Stimulated activated CD4-positive, alpha-beta T cell treated with anti-CD3 and anti-CD28 coated beads, Interleukin-15, amount 100 ng/mL, for 1 hour (primary cell): ENCODE measurements around the gene RHO.
"Not testable (repeated sequence)": the region's sequence is repeated elsewhere in the genome, so short reads cannot be mapped to it uniquely, and the experiment has no call there.

ENCODE experiments used
- DNase-seq, 2 donors: peaks; one replicate each; pipeline ENCODE4 v3.0.0-alpha.2; 2020; ENCODE audit warnings: low read depth in 1 of 2, low spot score in 1 of 2

RHO gene

DNA sequence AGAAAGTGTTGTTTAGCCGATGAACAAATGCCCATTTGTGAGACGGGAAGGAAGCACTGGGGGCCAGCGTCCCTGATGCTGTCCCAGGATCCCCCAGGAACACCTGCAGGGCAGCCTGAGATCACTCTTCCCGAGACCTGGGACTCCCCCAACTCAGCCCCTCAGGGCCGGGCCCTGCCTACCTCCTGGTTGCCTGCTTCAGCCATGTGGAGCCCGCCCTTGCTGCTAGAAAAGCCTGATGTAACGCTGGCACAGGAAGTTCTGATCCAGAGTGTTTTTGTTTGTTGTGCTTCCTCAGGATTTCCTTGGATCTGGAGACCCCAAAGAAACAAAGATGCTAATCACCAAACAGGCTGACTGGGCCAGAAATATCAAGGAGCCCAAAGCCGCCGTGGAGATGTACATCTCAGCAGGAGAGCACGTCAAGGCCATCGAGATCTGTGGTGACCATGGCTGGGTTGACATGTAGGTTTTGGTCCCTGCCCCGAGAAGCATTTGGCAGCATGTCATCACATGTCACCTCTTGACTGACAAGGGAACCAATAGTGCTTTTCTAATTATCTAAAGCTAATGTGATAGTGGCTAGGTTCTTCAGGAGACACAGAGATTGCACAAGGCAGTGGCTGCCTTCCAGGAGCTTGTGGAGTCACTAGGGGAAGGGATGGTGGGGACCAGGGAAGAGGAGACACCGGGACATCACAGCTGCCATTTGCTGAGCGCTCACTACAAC, 28.7 kb upstream of the RHO start:
- DNase-seq = not testable (repeated sequence)

- no peak for DNase-seq
These were observed 28.1 kb upstream of the RHO start for GRCh38 chr3:129500334-129500658.

GRCh38 chr3:129501630-129502029, 26.8 kb upstream of the RHO start:
- DNase-seq = no peak

DNA sequence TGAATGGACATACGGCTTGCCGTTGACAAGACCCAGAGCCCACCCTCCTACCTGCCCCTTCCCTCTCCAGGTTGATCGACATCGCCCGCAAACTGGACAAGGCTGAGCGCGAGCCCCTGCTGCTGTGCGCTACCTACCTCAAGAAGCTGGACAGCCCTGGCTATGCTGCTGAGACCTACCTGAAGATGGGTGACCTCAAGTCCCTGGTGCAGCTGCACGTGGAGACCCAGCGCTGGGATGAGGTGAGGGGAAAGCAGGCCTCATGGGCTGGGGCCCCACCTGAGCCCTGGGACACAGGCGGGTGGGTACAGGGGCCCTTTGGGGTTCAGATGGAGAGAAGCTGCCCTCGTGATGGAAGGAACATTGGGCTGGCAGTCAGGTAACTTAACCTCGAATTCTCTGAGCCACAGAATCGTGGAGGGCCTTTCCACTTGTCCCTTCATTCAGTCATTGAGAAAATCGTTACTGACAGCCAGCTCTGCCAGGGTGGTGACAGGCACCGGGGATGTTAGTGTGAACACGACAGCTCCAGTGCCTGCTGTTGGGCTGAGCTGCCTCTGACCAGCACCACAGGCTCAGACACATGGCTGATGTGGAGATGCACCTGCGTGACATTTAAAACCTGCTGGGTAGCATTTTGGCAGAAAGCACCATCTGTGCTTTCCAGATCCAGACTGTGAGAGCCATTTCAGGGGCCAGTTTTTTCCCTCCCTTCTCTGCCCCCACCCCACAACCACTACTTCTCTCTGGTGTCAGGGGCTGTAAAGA, 25.6 kb upstream of the RHO start:
- no peak for DNase-seq

- DNase-seq = no peak
These were observed 24.8 kb upstream of the RHO start for GRCh38 chr3:129503471-129504291.

GRCh38 chr3:129504471-129505100, 23.9 kb upstream of the RHO start:
- no peak for DNase-seq

- no peak for DNase-seq
These were observed 23.1 kb upstream of the RHO start for GRCh38 chr3:129505341-129505740.

- no peak for DNase-seq
These were observed 22.2 kb upstream of the RHO start for GRCh38 chr3:129506231-129506742.

DNA sequence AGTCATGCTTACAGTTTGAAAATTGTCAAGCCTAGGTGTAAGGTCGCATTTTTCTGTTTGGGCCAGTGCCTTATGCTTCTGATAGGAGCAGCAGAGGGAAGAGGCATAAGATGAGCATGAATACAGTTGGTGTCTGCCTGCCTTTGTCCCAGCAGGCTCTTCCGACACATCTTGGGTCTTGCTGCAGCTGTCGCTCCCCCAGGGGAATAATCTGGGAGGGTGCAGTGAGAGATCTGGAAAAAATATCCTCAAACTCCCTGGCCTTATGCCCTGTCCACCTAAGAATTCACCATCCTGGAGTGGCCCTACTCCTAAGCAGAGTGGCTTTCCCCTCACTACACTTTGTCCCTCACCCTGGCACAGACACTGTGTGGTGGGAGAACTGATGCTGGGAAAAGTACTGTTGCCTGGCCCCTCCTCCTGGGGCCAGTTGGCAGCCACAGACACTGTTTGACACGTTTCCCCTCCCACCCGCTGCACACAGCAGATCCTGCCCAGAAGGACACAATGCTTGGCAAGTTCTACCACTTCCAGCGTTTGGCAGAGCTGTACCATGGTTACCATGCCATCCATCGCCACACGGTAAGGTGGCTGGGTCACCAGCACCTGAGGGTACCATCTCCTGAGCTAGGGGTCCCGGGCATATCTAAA, 21.1 kb upstream of the RHO start:
- DNase-seq = no peak

DNA sequence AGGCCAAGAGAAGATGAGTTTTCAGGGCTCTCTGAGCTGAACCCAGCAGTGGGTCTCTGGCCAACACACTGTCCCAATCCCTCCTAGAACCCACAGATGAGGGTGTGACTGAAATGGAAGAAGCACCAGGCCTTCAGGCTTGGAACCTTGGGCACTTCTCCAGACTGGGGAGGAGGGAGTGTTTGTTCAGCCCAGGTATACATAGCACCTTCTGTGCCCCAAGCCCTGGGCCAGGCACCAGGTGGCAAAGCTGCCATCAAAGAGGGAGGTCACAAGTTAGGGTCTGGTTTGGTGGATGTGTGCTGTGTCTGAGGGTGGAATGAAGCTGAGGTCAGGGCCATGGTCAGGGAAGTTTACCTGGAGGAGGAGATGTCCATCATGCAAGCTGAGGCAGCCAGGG, 15.8 kb upstream of the RHO start:
- DNase-seq = no peak

DNA sequence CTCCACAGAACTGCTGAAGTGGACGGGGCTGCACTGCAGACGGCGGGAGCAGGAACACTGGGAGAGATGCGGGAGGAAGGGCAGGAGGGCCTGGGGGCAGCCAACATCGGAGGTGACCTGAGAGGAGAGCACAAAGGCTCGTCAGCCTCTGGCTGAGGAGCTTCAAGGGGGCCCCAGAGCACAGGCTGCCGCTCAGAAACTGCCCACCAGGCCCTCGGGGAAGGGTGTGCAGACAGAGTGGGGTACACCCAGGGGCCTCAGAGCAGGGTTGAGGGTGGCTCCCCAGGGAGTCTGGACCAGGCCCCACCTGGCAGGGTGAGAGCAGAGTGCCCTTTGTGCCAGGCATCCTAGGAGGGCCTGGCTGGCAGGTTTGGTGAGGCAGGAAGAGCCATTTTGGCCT, 14.7 kb upstream of the RHO start:
- DNase-seq = no peak

DNA sequence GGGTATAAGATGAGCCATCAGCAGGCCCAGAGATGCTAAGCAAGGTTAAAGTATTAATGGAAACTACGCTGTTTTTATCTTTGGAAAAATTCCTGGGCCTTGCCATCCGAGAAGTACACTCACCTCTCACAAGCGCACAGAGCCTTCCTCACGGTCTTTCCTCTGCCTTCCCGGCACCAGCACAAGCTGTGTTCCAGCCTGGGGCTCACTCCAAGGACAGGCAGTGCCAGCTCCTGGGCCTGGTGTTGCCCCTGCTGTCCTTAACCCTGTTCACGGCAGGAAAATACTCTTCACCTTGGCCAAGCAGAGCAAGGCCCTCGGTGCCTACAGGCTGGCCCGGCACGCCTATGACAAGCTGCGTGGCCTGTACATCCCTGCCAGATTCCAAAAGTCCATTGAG, 14.3 kb upstream of the RHO start:
- no peak for DNase-seq

DNA sequence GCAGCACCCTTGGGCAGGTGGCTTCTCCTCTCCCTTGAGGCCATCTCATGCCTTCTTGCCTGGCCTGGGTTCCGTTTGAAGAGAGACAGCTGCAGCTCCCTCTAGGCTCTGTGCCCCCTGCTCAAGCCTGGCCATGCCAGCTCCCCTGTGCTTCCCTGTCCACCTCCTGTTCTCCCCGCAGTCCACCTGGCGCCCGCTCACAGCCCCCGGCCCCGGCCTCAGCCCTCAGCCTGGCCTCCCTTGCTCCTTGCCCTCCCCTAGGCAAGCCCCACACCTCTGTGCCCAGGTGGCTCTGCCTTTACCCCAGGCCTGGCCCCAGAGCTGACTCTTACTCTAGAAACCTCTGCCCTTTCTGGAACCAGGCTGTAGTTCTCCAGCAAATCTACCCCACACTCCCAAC, 13.9 kb upstream of the RHO start:
- no peak for DNase-seq

DNA sequence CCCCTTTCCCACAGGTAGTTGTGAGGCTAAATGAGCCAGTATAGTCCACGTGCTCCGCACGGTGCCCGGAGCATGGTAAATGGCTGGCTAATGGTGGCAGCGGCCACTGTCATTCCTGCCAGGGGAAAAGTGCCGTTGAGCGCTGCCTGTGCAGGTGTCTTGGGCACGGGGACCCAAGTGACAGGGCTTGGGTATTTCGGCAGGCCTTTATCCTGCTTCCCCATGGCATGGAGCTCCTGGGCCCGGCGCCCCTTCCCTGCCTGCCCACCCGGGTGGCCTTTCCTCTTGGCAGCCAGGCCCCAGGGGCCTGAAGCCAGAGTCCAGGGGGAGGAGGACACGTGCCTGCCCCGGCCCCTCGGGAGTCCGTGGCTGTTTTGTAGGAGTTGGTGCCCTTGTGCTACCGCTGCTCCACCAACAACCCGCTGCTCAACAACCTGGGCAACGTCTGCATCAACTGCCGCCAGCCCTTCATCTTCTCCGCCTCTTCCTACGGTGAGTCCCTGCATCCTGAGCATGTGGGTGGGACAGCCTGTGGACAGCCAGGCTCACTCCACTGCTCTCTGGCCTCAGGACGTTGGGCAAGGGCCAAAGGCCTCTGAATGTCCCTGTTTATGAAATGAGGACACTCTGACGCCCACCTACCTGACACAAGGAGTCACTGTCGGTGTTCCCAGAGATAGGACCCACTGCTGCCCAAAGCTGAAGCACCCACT, 13.2 kb upstream of the RHO start:
- DNase-seq = not testable (repeated sequence)

GRCh38 chr3:129515821-129516432, 12.5 kb upstream of the RHO start:
- DNase-seq = not testable (repeated sequence)

GRCh38 chr3:129517516-129517915, 10.9 kb upstream of the RHO start:
- no peak for DNase-seq

DNA sequence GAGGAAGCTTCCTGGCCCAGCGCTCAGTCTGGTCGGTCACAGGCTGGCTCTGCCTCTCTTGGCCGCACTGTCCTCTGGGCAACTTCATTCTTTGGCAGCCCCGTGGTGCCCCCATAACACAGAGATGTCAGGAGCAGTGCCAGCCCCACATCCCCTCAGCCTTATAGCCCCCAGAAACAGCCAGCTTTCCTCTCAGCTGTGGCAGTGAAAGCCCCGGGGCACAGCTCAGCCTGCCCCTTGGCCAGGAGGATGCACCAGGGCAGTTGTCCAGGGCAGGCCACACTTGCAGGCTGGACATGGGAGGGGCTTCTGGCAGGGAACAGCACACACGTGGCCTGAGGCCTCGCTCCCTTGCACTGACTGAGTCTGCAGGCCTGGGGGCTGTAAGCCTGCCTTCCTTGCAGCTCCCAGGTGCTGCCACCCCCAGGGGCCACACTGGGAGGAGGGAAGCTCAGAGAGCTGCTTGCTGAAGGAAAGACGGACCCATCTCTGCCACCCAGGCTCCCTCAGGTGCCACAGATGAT, 10.3 kb upstream of the RHO start:
- DNase-seq = no peak

- no peak for DNase-seq
These were observed 9.9 kb upstream of the RHO start for GRCh38 chr3:129518581-129518980.

GRCh38 chr3:129519449-129519848, 9.0 kb upstream of the RHO start:
- no peak for DNase-seq
